IMR-90 (cell line): ENCODE results near the gene MREG. TPM values are rescaled to one million over a fixed set of nuclear protein-coding genes. Genes with fewer than 3 reads are reported as not detected.

ENCODE experiments used
- ATAC-seq: fragments of 200-7000 bp; cut with Tn5 transposase; 2 replicates; pipeline ENCODE4 v1.9.1; 2020; ENCODE audit warnings: low read depth, mild to moderate bottlenecking, moderate library complexity
- BruUV-seq: library from RNA; stranded (reverse); fragments of 400-500 nt; replicated peaks from 2 replicates; lab custom pipeline; 2021; lab: Mats Ljungman, UMichigan
- CTCF ChIA-PET: fragments of 300-600 bp; formaldehyde crosslinking; extraction: SDS; loops from one replicate; lab custom pipeline; 2021; ENCODE audit warnings: antibody characterized with exemption; lab: Yijun Ruan, JAX
- POLR2A ChIA-PET: fragments of 300-600 bp; sonication (Branson Sonifier 250); formaldehyde crosslinking; loops from one replicate; lab custom pipeline; 2022; ENCODE audit warnings: antibody characterized with exemption; ENCODE audit not compliant: unreplicated experiment; lab: Charles Lee
- DNase-seq: peaks from one replicate; pipeline ENCODE4 v3.0.0; 2013
- H2AFZ ChIP-seq: replicated peaks from 2 replicates; pipeline ENCODE3; 2013; ENCODE audit warnings: low read length, mild to moderate bottlenecking; ENCODE audit not compliant: poor library complexity
- H2AK5ac ChIP-seq: 2 replicates; pipeline ENCODE4 v1.6.1; 2013; ENCODE audit warnings: low read depth, low read length, inconsistent platforms
- H2AK9ac ChIP-seq: replicated peaks from 2 replicates; pipeline ENCODE3; 2013; ENCODE audit warnings: mild to moderate bottlenecking, low read depth, low read length, moderate library complexity; ENCODE audit not compliant: poor library complexity
- H2BK120ac ChIP-seq: 2 replicates; pipeline ENCODE4 v1.6.1; 2013; ENCODE audit warnings: low read depth, low read length, inconsistent platforms
- H2BK15ac ChIP-seq: 3 replicates; pipeline ENCODE4 v1.6.1; 2013; ENCODE audit warnings: low read depth, low read length, inconsistent platforms
- H2BK20ac ChIP-seq: 2 replicates; pipeline ENCODE4 v1.6.1; 2013; ENCODE audit warnings: low read depth, mild to moderate bottlenecking, inconsistent platforms, low read length, moderate library complexity
- H2BK5ac ChIP-seq: 2 replicates; pipeline ENCODE4 v1.6.1; 2013; ENCODE audit warnings: mild to moderate bottlenecking, low read depth, low read length, inconsistent platforms; ENCODE audit not compliant: poor library complexity, severe bottlenecking
- H3K14ac ChIP-seq: replicated peaks from 2 replicates; pipeline ENCODE4 v1.6.1; 2013; ENCODE audit warnings: low read depth, low read length, inconsistent platforms
- H3K18ac ChIP-seq: 2 replicates; pipeline ENCODE4 v1.6.1; 2013; ENCODE audit warnings: low read depth, low read length, control low read depth
- H3K23ac ChIP-seq: 2 replicates; pipeline ENCODE4 v1.6.1; 2013; ENCODE audit warnings: low read depth, low read length, inconsistent platforms
- H3K27ac ChIP-seq: 2 replicates; pipeline ENCODE4 v1.5.1; 2013; ENCODE audit warnings: mild to moderate bottlenecking, control low read depth, low read length; ENCODE audit not compliant: insufficient read depth
- H3K27me3 ChIP-seq: 2 replicates; pipeline ENCODE4 v1.6.1; 2013; ENCODE audit warnings: low read length; ENCODE audit not compliant: control insufficient read depth, insufficient read depth
- H3K36me3 ChIP-seq: 2 replicates; pipeline ENCODE4 v1.6.1; 2013; ENCODE audit warnings: low read length, mixed read lengths; ENCODE audit not compliant: control insufficient read depth, insufficient read depth
- H3K4ac ChIP-seq: 2 replicates; pipeline ENCODE4 v1.6.1; 2013; ENCODE audit warnings: low read depth, low read length, inconsistent platforms
- H3K4me1 ChIP-seq: 2 replicates; pipeline ENCODE4 v1.6.1; 2013; ENCODE audit warnings: low read length, mixed read lengths; ENCODE audit not compliant: control insufficient read depth, insufficient read depth
- H3K4me2 ChIP-seq: 2 replicates; pipeline ENCODE4 v1.6.1; 2013; ENCODE audit warnings: low read depth, mild to moderate bottlenecking, control low read depth, low read length, moderate library complexity
- H3K4me3 ChIP-seq: 2 replicates; pipeline ENCODE4 v1.5.1; 2013; ENCODE audit warnings: low read depth, mild to moderate bottlenecking, control low read depth, low read length, moderate library complexity; ENCODE audit not compliant: insufficient read depth
- H3K56ac ChIP-seq: 2 replicates; pipeline ENCODE4 v1.6.1; 2013; ENCODE audit warnings: low read length, inconsistent platforms; ENCODE audit not compliant: insufficient read depth; ENCODE audit errors: extremely low read depth
- H3K79me1 ChIP-seq, 2 experiments: 2 replicates each; pipeline ENCODE4 v1.6.1; 2013; ENCODE audit warnings: low read length in 2 of 2, inconsistent platforms in 1 of 2, low read depth in 1 of 2
- H3K9ac ChIP-seq: 2 replicates; pipeline ENCODE4 v1.6.1; 2013; ENCODE audit warnings: low read depth, low read length, control low read depth
- H3K9me1 ChIP-seq: 2 replicates; pipeline ENCODE4 v1.6.1; 2013; ENCODE audit warnings: low read length, inconsistent platforms; ENCODE audit not compliant: insufficient read depth
- H3K9me3 ChIP-seq: 2 replicates; pipeline ENCODE4 v1.6.1; 2013; ENCODE audit warnings: low read length; ENCODE audit not compliant: control insufficient read depth, insufficient read depth
- H4K20me1 ChIP-seq: 2 replicates; pipeline ENCODE4 v1.6.1; 2013; ENCODE audit warnings: low read length, inconsistent platforms; ENCODE audit not compliant: insufficient read depth
- H4K5ac ChIP-seq: 2 replicates; pipeline ENCODE4 v1.6.1; 2013; ENCODE audit warnings: mild to moderate bottlenecking, low read depth, low read length, control low read depth
- H4K8ac ChIP-seq, 2 experiments: 2 replicates each; pipeline ENCODE4 v1.6.1; 2013; ENCODE audit warnings: low read depth in 2 of 2, low read length in 2 of 2, control low read depth in 1 of 2, inconsistent platforms in 1 of 2
- H4K91ac ChIP-seq: 2 replicates; pipeline ENCODE4 v1.6.1; 2013; ENCODE audit warnings: low read depth, low read length, inconsistent platforms; ENCODE audit not compliant: insufficient read depth
- BHLHE40 ChIP-seq: fragments of 150-350 bp; IDR thresholded peaks from 2 replicates; pipeline ENCODE4 v1.6.1; 2016; ENCODE audit warnings: mild to moderate bottlenecking, low read depth, low read length
- CEBPB ChIP-seq: IDR thresholded peaks from 2 replicates; pipeline ENCODE4 v1.6.1; 2012; ENCODE audit warnings: low read depth, low read length, improper control_type of control experiment
- CHD1 ChIP-seq: IDR thresholded peaks from 2 replicates; pipeline ENCODE4 v1.6.1; 2012; ENCODE audit warnings: low read depth, low read length, improper control_type of control experiment
- FOS ChIP-seq: fragments of 150-350 bp; IDR thresholded peaks from 2 replicates; pipeline ENCODE4 v1.6.1; 2016; ENCODE audit warnings: low read depth, low read length
- MAFK ChIP-seq: IDR thresholded peaks from 2 replicates; pipeline ENCODE4 v1.6.1; 2012; ENCODE audit warnings: low read depth, low read length, improper control_type of control experiment
- MAZ ChIP-seq: IDR thresholded peaks from 2 replicates; pipeline ENCODE4 v1.6.1; 2012; ENCODE audit warnings: low read depth, mild to moderate bottlenecking, low read length, improper control_type of control experiment, moderate library complexity, borderline replicate concordance
- MXI1 ChIP-seq: IDR thresholded peaks from 2 replicates; pipeline ENCODE4 v1.6.1; 2012; ENCODE audit warnings: low read depth, mild to moderate bottlenecking, low read length, moderate library complexity, borderline replicate concordance
- NFE2L2 ChIP-seq: fragments of 150-350 bp; IDR thresholded peaks from 2 replicates; pipeline ENCODE4 v1.6.1; 2016; ENCODE audit warnings: low read depth, mild to moderate bottlenecking, low read length
- RCOR1 ChIP-seq: IDR thresholded peaks from 2 replicates; pipeline ENCODE4 v1.6.1; 2012; ENCODE audit warnings: mild to moderate bottlenecking, low read length, improper control_type of control experiment; ENCODE audit not compliant: insufficient replicate concordance
- SMC3 ChIP-seq: fragments of 150-350 bp; IDR thresholded peaks from 2 replicates; pipeline ENCODE4 v1.6.1; 2016; ENCODE audit warnings: low read depth, mild to moderate bottlenecking, antibody characterized with exemption, low read length, moderate library complexity
- USF2 ChIP-seq: fragments of 150-350 bp; IDR thresholded peaks from 2 replicates; pipeline ENCODE4 v1.6.1; 2017; ENCODE audit warnings: mild to moderate bottlenecking, antibody characterized with exemption, low read length, low read depth
- WGBS, 2 experiments: methylation state at CpG; one replicate each; pipeline versions ENCODE4 v1.1.5 to v1.1.7; 2013; ENCODE audit warnings: missing lambda C conversion rate in 2 of 2; ENCODE audit not compliant: insufficient read length in 1 of 2; ENCODE audit errors: extremely low coverage in 2 of 2; 5-methylcytosine and 5-hydroxymethylcytosine counted together
- dilution Hi-C: fragments of 300-500 bp; cut with HindIII; formaldehyde crosslinking; loops from one replicate; pipeline ENCODE4 v1.14.3; 2018; ENCODE audit warnings: low sequenced_read_pairs; ENCODE audit not compliant: unreplicated experiment
- in situ Hi-C: fragments of 300-500 bp; cut with MboI; formaldehyde crosslinking; loops from 3 replicates; pipeline ENCODE4 v1.14.3; 2019; ENCODE audit warnings: low sequenced_read_pairs, inconsistent platforms, mixed read lengths
- intact Hi-C: fragments of 100-400 bp; cut with micrococcal nuclease; formaldehyde crosslinking; loops from 2 replicates; pipeline ENCODE4 v1.10.0; 2022
- polyA plus RNA-seq, 3 experiments: library from polyadenylated mRNA; depleted of rRNA; stranded (reverse); fragments of >200 nt; gene quantifications; 2 replicates each; pipeline ENCODE4 v1.2.3, GENCODE V29; 2012; ENCODE audit warnings: low replicate concordance in 1 of 3
- total RNA-seq: library from RNA; depleted of rRNA; stranded (reverse); fragments of >200 nt; gene quantifications from 2 replicates; pipeline ENCODE4 v1.2.3, GENCODE V29; 2012
- TF ChIP-seq, protein P1 (sequence below): conservative IDR thresholded peaks from 2 replicates; pipeline ENCODE4 v1.5.1; 2012; ENCODE audit warnings: mild to moderate bottlenecking, low read depth, low read length, improper control_type of control experiment

The MREG gene
- total and polyA plus RNA-seq, 2 of the 4 experiments (the other 2 are of a cell fraction): 1.0 to 1.8 TPM

GRCh38 chr2:215981115-215981514 lies 32.2 kb downstream of the MREG start:
- Histone ChIP-seq H3K27me3 (no peaks in the 10 kb centered on the region), H2AK9ac (no peak overlapping the region), H2BK20ac (no peak overlapping the region), H3K27ac (no peak overlapping the region), H3K36me3 (no peaks in the 10 kb centered on the region), H2AFZ (no peak overlapping the region), H3K9me1 (no peaks in the 10 kb centered on the region; the same call in 1 of the 2 replicates), H3K4me1 (no peaks in the 10 kb centered on the region; the same call in 1 of the 2 replicates), H3K9ac (no peak overlapping the region), H2BK15ac (no peak overlapping the region), H3K56ac (no peak overlapping the region), H3K18ac (no peak overlapping the region), H3K79me1 (no peaks in the 10 kb centered on the region), H2AK5ac (no peak overlapping the region), H3K9me3 (no peaks in the 10 kb centered on the region), H2BK5ac (no peak overlapping the region), H4K20me1 (no peaks in the 10 kb centered on the region), H4K8ac (no peak overlapping the region), H3K4me2 (no peak overlapping the region), H4K5ac (no peak overlapping the region), H2BK120ac (no peak overlapping the region), H3K23ac (no peak overlapping the region), H3K4me3 (no peak overlapping the region), H4K91ac (no peak overlapping the region), H3K4ac (no peak overlapping the region), H3K14ac (no peak overlapping the region)
- no peak for DNase-seq
- TF ChIP-seq SMC3: no peak
- TF ChIP-seq CHD1: no peak
- TF ChIP-seq MXI1: no peak
- TF ChIP-seq USF2: no peak
- TF ChIP-seq MAFK: no peak
- no peak for TF ChIP-seq FOS
- TF ChIP-seq CEBPB: no peak
- TF ChIP-seq RCOR1: no peak
- TF ChIP-seq, protein P1, sequence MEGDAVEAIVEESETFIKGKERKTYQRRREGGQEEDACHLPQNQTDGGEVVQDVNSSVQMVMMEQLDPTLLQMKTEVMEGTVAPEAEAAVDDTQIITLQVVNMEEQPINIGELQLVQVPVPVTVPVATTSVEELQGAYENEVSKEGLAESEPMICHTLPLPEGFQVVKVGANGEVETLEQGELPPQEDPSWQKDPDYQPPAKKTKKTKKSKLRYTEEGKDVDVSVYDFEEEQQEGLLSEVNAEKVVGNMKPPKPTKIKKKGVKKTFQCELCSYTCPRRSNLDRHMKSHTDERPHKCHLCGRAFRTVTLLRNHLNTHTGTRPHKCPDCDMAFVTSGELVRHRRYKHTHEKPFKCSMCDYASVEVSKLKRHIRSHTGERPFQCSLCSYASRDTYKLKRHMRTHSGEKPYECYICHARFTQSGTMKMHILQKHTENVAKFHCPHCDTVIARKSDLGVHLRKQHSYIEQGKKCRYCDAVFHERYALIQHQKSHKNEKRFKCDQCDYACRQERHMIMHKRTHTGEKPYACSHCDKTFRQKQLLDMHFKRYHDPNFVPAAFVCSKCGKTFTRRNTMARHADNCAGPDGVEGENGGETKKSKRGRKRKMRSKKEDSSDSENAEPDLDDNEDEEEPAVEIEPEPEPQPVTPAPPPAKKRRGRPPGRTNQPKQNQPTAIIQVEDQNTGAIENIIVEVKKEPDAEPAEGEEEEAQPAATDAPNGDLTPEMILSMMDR: no peak
- TF ChIP-seq NFE2L2: no peak
- no peak for TF ChIP-seq BHLHE40
- TF ChIP-seq MAZ: no peak
- no CpG with 5 or more reads among the region's 7 CpGs for WGBS, 2 experiments
- in situ Hi-C loops: no loop called here
- ATAC-seq: no peak
- intact Hi-C loops: no loop called here
- dilution Hi-C loops: no loop called here
- POLR2A ChIA-PET: no interaction called here
- CTCF ChIA-PET: no interaction called here
- BruUV-seq: no TSS peak
